ENCODE data around the gene ETNK2.
A peak's percentile ranks its signal among the peaks of the same experiment; 100 is the strongest.
"Not testable (repeated sequence)": the region's sequence is repeated elsewhere in the genome, so short reads cannot be mapped to it uniquely, and the experiment has no call there.

ETNK2 gene

GRCh38 chr1:204098683-204099082 is 53.2 kb downstream of the ETNK2 start:
- no peak for DNase-seq (ENCODE audit: low spot score)

GRCh38 chr1:204096931-204097330 is 54.9 kb downstream of the ETNK2 start:
- DNase-seq (ENCODE audit: low spot score), result no peak

- no peak for DNase-seq (ENCODE audit: low spot score)
Observed at GRCh38 chr1:204094856-204095634, 56.8 kb downstream of the ETNK2 start.

- DNase-seq (ENCODE audit: low spot score), result no peak
Observed at GRCh38 chr1:204094313-204094729, 57.5 kb downstream of the ETNK2 start.

- DNase-seq (ENCODE audit: low spot score), result no peak
Observed at GRCh38 chr1:204093781-204094180, 58.1 kb downstream of the ETNK2 start.

GRCh38 chr1:204093421-204093717 is 58.5 kb downstream of the ETNK2 start:
- peak; percentile 56 for DNase-seq (ENCODE audit: low spot score)

GRCh38 chr1:204092632-204093420 is 59.0 kb downstream of the ETNK2 start:
- DNase-seq (ENCODE audit: low spot score), result no peak

GRCh38 chr1:204091787-204092312 is 60.0 kb downstream of the ETNK2 start:
- DNase-seq (ENCODE audit: low spot score), result no peak

- DNase-seq (ENCODE audit: low spot score), result no peak
Observed at GRCh38 chr1:204091066-204091465, 60.8 kb downstream of the ETNK2 start.

- not testable (repeated sequence) for DNase-seq (ENCODE audit: low spot score)
Observed at GRCh38 chr1:204090132-204090531, 61.7 kb downstream of the ETNK2 start.

GRCh38 chr1:204089044-204089751 is 62.6 kb downstream of the ETNK2 start:
- no peak for DNase-seq (ENCODE audit: low spot score)

- DNase-seq (ENCODE audit: low spot score), result no peak
Observed at GRCh38 chr1:204088596-204088995, 63.2 kb downstream of the ETNK2 start.

GRCh38 chr1:204087893-204088528 is 63.8 kb downstream of the ETNK2 start:
- no peak for DNase-seq (ENCODE audit: low spot score)

- no peak for DNase-seq (ENCODE audit: low spot score)
Observed at GRCh38 chr1:204087181-204087892, 64.5 kb downstream of the ETNK2 start.

- DNase-seq (ENCODE audit: low spot score), result no peak
Observed at GRCh38 chr1:204085876-204086275, 66.0 kb downstream of the ETNK2 start.

- peak; percentile 40 for DNase-seq (ENCODE audit: low spot score)
Observed at GRCh38 chr1:204084247-204084772, 67.5 kb downstream of the ETNK2 start.

GRCh38 chr1:204083491-204083890 is 68.4 kb downstream of the ETNK2 start:
- no peak for DNase-seq (ENCODE audit: low spot score)

- no peak for DNase-seq (ENCODE audit: low spot score)
Observed at GRCh38 chr1:204081791-204082513, 69.9 kb downstream of the ETNK2 start.

- DNase-seq (ENCODE audit: low spot score), result no peak
Observed at GRCh38 chr1:204081164-204081790, 70.6 kb downstream of the ETNK2 start.

Measured in HuH-7 (cell line).